Adrenal gland (tissue), 12 donors: ENCODE measurements around the gene HFM1. TPM values are rescaled to one million over a fixed set of nuclear protein-coding genes. Genes with fewer than 3 reads are reported as not detected.

Experiments used
- DNase-seq, 7 donors: peaks; one replicate each; pipeline ENCODE4 v3.0.0-alpha.2; 2019 to 2020
- H3K27ac ChIP-seq, 5 donors: fragments of 200-600 bp; sonication (generic) in 4 of 5; 1 replicate in 3 of 5; 2 replicates in 2 of 5; pipeline versions ENCODE4 v1.5.1 to v1.8.0; 2016 to 2020; ENCODE audit warnings: mild to moderate bottlenecking in 1 of 5
- H3K27me3 ChIP-seq: fragments of 200-600 bp; 2 replicates; pipeline ENCODE4 v1.8.0; 2021
- H3K36me3 ChIP-seq, 2 donors: fragments of 200-600 bp; replicated peaks in 1 of 2; 1 replicate in 1 of 2; 2 replicates in 1 of 2; pipeline versions ENCODE4 v1.5.1 to v1.8.0; 2018 to 2022
- H3K4me1 ChIP-seq, 2 donors: fragments of 200-600 bp; replicated peaks in 1 of 2; 1 replicate in 1 of 2; 2 replicates in 1 of 2; pipeline versions ENCODE4 v1.5.1 to v1.8.0; 2018 to 2021
- H3K4me3 ChIP-seq, 4 donors: fragments of 200-600 bp; sonication (generic) in 3 of 4; one replicate each; pipeline ENCODE4 v1.5.1; 2016 to 2018
- H3K9me3 ChIP-seq, 3 donors: fragments of 200-600 bp; sonication (generic) in 1 of 3; replicated peaks in 1 of 3; 1 replicate in 2 of 3; 2 replicates in 1 of 3; pipeline versions ENCODE4 v1.5.1 to v1.8.0; 2016 to 2021
- POLR2A ChIP-seq, 2 donors: fragments of 450-650 bp; IDR thresholded peaks; one replicate each; pipeline ENCODE4 v1.6.1; 2017; ENCODE audit warnings: antibody characterized with exemption in 2 of 2, mild to moderate bottlenecking in 2 of 2, moderate library complexity in 1 of 2
- WGBS, 4 donors: extraction: QIAGEN DNeasy Blood & Tissue Kit in 2 of 4; methylation state at CpG; one replicate each; pipeline versions ENCODE4 v1.1.5 to v1.1.7; 2013 to 2017; 5-methylcytosine and 5-hydroxymethylcytosine counted together
- intact Hi-C, 2 donors: fragments of 100-400 bp; cut with DNase I; formaldehyde crosslinking; loops; one replicate each; pipeline versions ENCODE4 v1.14.1 to v1.15.0; 2022 to 2023
- polyA plus RNA-seq, 3 donors: library from polyadenylated mRNA; stranded (reverse); fragments of 200-250 nt in 2 of 3; fragments of 350-450 nt in 1 of 3; fragmentation: Illumina TruSeq in 1 of 3; extraction: RNeasy Lipid Tissue Mini Kit (QIAGEN cat#74804) in 1 of 3; gene quantifications; one replicate each; pipeline ENCODE4 v1.2.3, GENCODE V29; 2013 to 2014
- total RNA-seq, 9 donors: library from RNA; depleted of rRNA in 4 of 9; stranded (reverse); fragments of >200 nt in 4 of 9; fragments of 120-200 nt in 1 of 9; fragmentation: NEBNext Ultra II Directional in 1 of 9; extraction: Animal tissue kit (Norgen Biotek cat#: 25700) in 1 of 9; gene quantifications; one replicate each; pipeline versions ENCODE4 v1.1.0 to v1.2.4, GENCODE V29; 2013 to 2023
- TF ChIP-seq, protein P1 (sequence below), 6 experiments: fragments of 450-650 bp in 4 of 6; fragments of 200-600 bp in 2 of 6; sonication (generic) in 1 of 6; IDR thresholded peaks; 1 replicate in 5 of 6; 2 replicates in 1 of 6; pipeline versions ENCODE4 v1.5.1 to v1.8.0; 2016 to 2021; ENCODE audit warnings: antibody characterized with exemption in 6 of 6, mild to moderate bottlenecking in 2 of 6, moderate library complexity in 1 of 6
- donor health status: healthy with polysubstance abuse.
- donor health status: Bipolar disorder and iron deficiency.
- donor health status: DM: yes; HTN: yes; CAD: no.
- donor health status: DM: no; HTN: no; CAD: no.
- donor health status: DM: no; HTN: no; CAD: no.
- donor health status: DM: yes; HTN: yes; CAD: no.

The HFM1 gene
- total and polyA plus RNA-seq, 12 donors: 0.17 to 8.6 (median 1.0) TPM; not detected in 1

GRCh38 chr1:91325456-91325855, 79.2 kb downstream of the HFM1 start:
- no peaks in the 10 kb centered on the region for H3K4me1 ChIP-seq
- H3K36me3 ChIP-seq: no peaks in the 10 kb centered on the region
- 94 to 97% (median 95%) methylated on average over 2 of the region's 2 CpGs for WGBS, 4 donors
- no peak overlapping the region for H3K4me3 ChIP-seq
- TF ChIP-seq, protein P1, sequence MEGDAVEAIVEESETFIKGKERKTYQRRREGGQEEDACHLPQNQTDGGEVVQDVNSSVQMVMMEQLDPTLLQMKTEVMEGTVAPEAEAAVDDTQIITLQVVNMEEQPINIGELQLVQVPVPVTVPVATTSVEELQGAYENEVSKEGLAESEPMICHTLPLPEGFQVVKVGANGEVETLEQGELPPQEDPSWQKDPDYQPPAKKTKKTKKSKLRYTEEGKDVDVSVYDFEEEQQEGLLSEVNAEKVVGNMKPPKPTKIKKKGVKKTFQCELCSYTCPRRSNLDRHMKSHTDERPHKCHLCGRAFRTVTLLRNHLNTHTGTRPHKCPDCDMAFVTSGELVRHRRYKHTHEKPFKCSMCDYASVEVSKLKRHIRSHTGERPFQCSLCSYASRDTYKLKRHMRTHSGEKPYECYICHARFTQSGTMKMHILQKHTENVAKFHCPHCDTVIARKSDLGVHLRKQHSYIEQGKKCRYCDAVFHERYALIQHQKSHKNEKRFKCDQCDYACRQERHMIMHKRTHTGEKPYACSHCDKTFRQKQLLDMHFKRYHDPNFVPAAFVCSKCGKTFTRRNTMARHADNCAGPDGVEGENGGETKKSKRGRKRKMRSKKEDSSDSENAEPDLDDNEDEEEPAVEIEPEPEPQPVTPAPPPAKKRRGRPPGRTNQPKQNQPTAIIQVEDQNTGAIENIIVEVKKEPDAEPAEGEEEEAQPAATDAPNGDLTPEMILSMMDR (IDR thresholded peaks at IDR 0.05): no peak
- no peak for TF ChIP-seq POLR2A (IDR thresholded peaks at IDR 0.05)
- intact Hi-C loops: no loop called here
- H3K27me3 ChIP-seq: no peaks in the 10 kb centered on the region
- DNase-seq: no peak
- H3K9me3 ChIP-seq: no peaks in the 10 kb centered on the region
- H3K27ac ChIP-seq: no peak overlapping the region

DNA sequence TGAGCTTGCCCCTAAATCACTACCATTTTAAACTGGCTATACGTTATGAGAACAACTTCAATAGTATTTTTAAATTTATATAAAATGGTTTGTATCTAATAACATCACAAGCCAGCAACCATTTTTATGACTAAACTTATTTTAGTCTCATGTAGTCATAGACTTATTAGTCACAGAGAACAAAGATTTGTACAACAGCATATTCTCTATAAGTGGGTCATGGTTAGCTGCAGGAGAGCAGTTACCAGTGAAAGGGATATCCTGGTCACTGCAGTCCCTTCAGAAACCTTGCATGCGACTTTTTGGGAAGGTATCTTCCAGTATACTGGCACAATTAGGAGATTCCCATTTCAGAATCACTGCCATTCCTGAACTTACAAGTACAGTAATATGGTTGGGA, 90.0 kb downstream of the HFM1 start:
- no peaks in the 10 kb centered on the region for H3K4me1 ChIP-seq
- intact Hi-C loops: no loop called here
- WGBS, 4 donors: 50 to 79% (median 72%) methylated on average over 2 of the region's 2 CpGs
- no peaks in the 10 kb centered on the region for H3K27me3 ChIP-seq
- H3K27ac ChIP-seq: no peak overlapping the region
- TF ChIP-seq, protein P1 (IDR thresholded peaks at IDR 0.05): no peak
- TF ChIP-seq POLR2A (IDR thresholded peaks at IDR 0.05): no peak
- no peaks in the 10 kb centered on the region for H3K9me3 ChIP-seq
- DNase-seq: no peak
- H3K36me3 ChIP-seq: no peaks in the 10 kb centered on the region
- H3K4me3 ChIP-seq: no peak overlapping the region

GRCh38 chr1:91311672-91312071, 93.0 kb downstream of the HFM1 start:
- Histone ChIP-seq H3K36me3 (no peaks in the 10 kb centered on the region), H3K4me1 (no peaks in the 10 kb centered on the region), H3K27me3 (no peaks in the 10 kb centered on the region), H3K27ac (no peak overlapping the region), H3K4me3 (no peak overlapping the region), H3K9me3 (no peaks in the 10 kb centered on the region)
- no peak for DNase-seq
- TF ChIP-seq, protein P1 (IDR thresholded peaks at IDR 0.05): no peak
- no peak for TF ChIP-seq POLR2A (IDR thresholded peaks at IDR 0.05)
- WGBS, 4 donors: 67 to 78% (median 72%) methylated on average over 2 of the region's 2 CpGs
- intact Hi-C loops: no loop called here

- Histone ChIP-seq H3K4me1 (no peaks in the 10 kb centered on the region), H3K9me3 (no peaks in the 10 kb centered on the region), H3K4me3 (no peak overlapping the region), H3K27ac (no peak overlapping the region), H3K27me3 (no peaks in the 10 kb centered on the region), H3K36me3 (no peaks in the 10 kb centered on the region)
- TF ChIP-seq POLR2A (IDR thresholded peaks at IDR 0.05): no peak
- TF ChIP-seq, protein P1 (IDR thresholded peaks at IDR 0.05): no peak
- DNase-seq: no peak
- intact Hi-C loops: no loop called here
Measured at GRCh38 chr1:91308544-91308943, 96.1 kb downstream of the HFM1 start.
